Measurements from ENCODE around the gene YJU2.

DNA sequence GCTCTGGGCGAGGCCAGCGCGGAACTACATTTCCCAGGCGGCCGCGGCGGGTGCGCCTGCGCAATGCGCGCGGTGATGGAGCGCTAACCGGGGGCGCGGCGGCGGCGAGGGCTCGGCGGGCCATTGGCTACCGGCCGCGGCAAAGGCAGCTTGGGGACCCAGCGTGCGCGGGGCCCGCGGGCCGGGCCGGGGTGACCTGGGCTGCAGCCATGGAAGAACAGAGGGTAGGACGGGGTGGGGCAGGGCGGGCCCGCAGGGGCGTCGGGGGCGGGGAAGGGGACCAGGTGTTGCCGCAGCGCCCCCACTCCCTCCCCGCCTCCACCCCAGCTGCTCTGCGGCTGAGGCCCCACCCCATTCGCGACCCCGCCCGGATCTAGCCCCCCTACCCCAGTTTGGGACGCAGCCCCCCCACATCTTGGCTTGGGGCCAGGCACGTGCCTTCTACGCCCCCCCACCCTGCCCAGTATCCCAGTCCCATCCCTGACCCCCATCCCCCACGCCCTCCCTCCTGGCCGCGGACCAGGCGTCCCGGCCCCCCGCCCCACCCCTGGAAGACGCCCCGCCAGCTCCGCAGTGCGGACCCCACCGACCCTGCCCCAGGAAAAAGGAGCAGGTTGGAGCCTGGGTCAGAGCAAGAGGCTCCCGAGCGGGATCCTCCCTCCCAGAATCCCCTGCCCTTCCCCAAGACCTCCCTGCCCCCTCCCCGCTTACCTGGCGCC, 57.8 kb downstream of the YJU2 start, which contains the start of gene FSD1:
- TF ChIP-seq, protein P1, sequence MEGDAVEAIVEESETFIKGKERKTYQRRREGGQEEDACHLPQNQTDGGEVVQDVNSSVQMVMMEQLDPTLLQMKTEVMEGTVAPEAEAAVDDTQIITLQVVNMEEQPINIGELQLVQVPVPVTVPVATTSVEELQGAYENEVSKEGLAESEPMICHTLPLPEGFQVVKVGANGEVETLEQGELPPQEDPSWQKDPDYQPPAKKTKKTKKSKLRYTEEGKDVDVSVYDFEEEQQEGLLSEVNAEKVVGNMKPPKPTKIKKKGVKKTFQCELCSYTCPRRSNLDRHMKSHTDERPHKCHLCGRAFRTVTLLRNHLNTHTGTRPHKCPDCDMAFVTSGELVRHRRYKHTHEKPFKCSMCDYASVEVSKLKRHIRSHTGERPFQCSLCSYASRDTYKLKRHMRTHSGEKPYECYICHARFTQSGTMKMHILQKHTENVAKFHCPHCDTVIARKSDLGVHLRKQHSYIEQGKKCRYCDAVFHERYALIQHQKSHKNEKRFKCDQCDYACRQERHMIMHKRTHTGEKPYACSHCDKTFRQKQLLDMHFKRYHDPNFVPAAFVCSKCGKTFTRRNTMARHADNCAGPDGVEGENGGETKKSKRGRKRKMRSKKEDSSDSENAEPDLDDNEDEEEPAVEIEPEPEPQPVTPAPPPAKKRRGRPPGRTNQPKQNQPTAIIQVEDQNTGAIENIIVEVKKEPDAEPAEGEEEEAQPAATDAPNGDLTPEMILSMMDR (IDR thresholded peaks at IDR 0.05) = no peak
- no peak for TF ChIP-seq POLR2A (IDR thresholded peaks at IDR 0.05)
